Measurements from ENCODE around the gene SLC13A2. TPM values are rescaled to one million over a fixed set of nuclear protein-coding genes. Genes with fewer than 3 reads are reported as not detected.
A peak's percentile ranks its signal among the peaks of the same experiment; 100 is the strongest.
"Not testable (repeated sequence)": the region's sequence is repeated elsewhere in the genome, so short reads cannot be mapped to it uniquely, and the experiment has no call there.

SLC13A2 gene
- total RNA-seq, 8 experiments from 2014 or later, result 0.09 to 1.00 (median 0.40) TPM; not detected in 4

GRCh38 chr17:28514561-28515002 lies 41.1 kb downstream of the SLC13A2 start:
- peak in 3 of 8 experiments; percentile 82 to 89 (median 84) for ATAC-seq (replicated peaks in 6 of 8)
- Histone ChIP-seq H3K4me3 (no peak overlapping the region), H3K27ac (no peak overlapping the region), H3K4me1 (replicated peaks in 1 of 2) (no peaks in the 10 kb centered on the region)
- 10 to 80% (median 62%) methylated on average over 1 to 7 of the region's 16 CpGs; no CpG with 5 or more reads in 6 of the 10 experiments for WGBS, 10 experiments
- in situ Hi-C loops (cut with MboI; ENCODE audit: low pct_unique_long_range_greater_than_20kb in 2 of 9, low sequenced_read_pairs in 9 of 9, unreplicated experiment in 9 of 9), result no loop called here

- Histone ChIP-seq H3K4me1 (replicated peaks in 1 of 2) (no peaks in the 10 kb centered on the region), H3K4me3 (no peak overlapping the region), H3K27ac (no peak overlapping the region)
- in situ Hi-C loops (cut with MboI; ENCODE audit: low pct_unique_long_range_greater_than_20kb in 2 of 9, low sequenced_read_pairs in 9 of 9, unreplicated experiment in 9 of 9), result no loop called here
- ATAC-seq (replicated peaks in 6 of 8), result no peak
- WGBS, 10 experiments, result 70 to 100% (median 80%) methylated on average over 1 of the region's 1 CpG; no CpG with 5 or more reads in 6 of the 10 experiments
Observed at GRCh38 chr17:28515518-28515917, 42.1 kb downstream of the SLC13A2 start.

GRCh38 chr17:28518132-28518531 lies 44.7 kb downstream of the SLC13A2 start:
- Histone ChIP-seq H3K4me3 (no peak overlapping the region), H3K4me1 (replicated peaks in 1 of 2) (no peaks in the 10 kb centered on the region), H3K27ac (no peak overlapping the region)
- in situ Hi-C loops (cut with MboI; ENCODE audit: low pct_unique_long_range_greater_than_20kb in 2 of 9, low sequenced_read_pairs in 9 of 9, unreplicated experiment in 9 of 9), result no loop called here
- 40 to 100% (median 71%) methylated on average over 2 of the region's 6 CpGs; no CpG with 5 or more reads in 6 of the 10 experiments for WGBS, 10 experiments
- ATAC-seq (replicated peaks in 6 of 8), result no peak

GRCh38 chr17:28518578-28518977 lies 45.1 kb downstream of the SLC13A2 start:
- WGBS, 10 experiments, result 50 to 76% (median 67%) methylated on average over 1 to 6 of the region's 7 CpGs; no CpG with 5 or more reads in 3 of the 10 experiments
- H3K4me3 ChIP-seq, result no peak overlapping the region
- H3K4me1 ChIP-seq (replicated peaks in 1 of 2), result no peaks in the 10 kb centered on the region
- ATAC-seq (replicated peaks in 6 of 8), result no peak
- in situ Hi-C loops (cut with MboI; ENCODE audit: low pct_unique_long_range_greater_than_20kb in 2 of 9, low sequenced_read_pairs in 9 of 9, unreplicated experiment in 9 of 9), result no loop called here
- no peak overlapping the region for H3K27ac ChIP-seq

- in situ Hi-C loops (cut with MboI; ENCODE audit: low pct_unique_long_range_greater_than_20kb in 2 of 9, low sequenced_read_pairs in 9 of 9, unreplicated experiment in 9 of 9), result no loop called here
- Histone ChIP-seq H3K27ac (no peak overlapping the region), H3K4me1 (replicated peaks in 1 of 2) (no peaks in the 10 kb centered on the region), H3K4me3 (no peak overlapping the region)
- 46 to 100% (median 72%) methylated on average over 1 to 3 of the region's 5 CpGs; no CpG with 5 or more reads in 6 of the 10 experiments for WGBS, 10 experiments
- ATAC-seq (replicated peaks in 6 of 8), result no peak
Observed at GRCh38 chr17:28519236-28519635, 45.8 kb downstream of the SLC13A2 start.

GRCh38 chr17:28520687-28521086 lies 47.2 kb downstream of the SLC13A2 start:
- in situ Hi-C loops (cut with MboI; ENCODE audit: low pct_unique_long_range_greater_than_20kb in 2 of 9, low sequenced_read_pairs in 9 of 9, unreplicated experiment in 9 of 9), result no loop called here
- ATAC-seq (replicated peaks in 6 of 8), result no peak
- Histone ChIP-seq H3K4me3 (no peak overlapping the region), H3K27ac (no peak overlapping the region), H3K4me1 (replicated peaks in 1 of 2) (peaks cover 4 to 13% of the 10 kb centered on the region in 2 donors)
- 81 to 82% methylated on average over 5 to 6 of the region's 6 CpGs; no CpG with 5 or more reads in 8 of the 10 experiments for WGBS, 10 experiments

- in situ Hi-C loops (cut with MboI; ENCODE audit: low pct_unique_long_range_greater_than_20kb in 2 of 9, low sequenced_read_pairs in 9 of 9, unreplicated experiment in 9 of 9), result no loop called here
- ATAC-seq (replicated peaks in 6 of 8), result no peak
- 43 to 80% (median 52%) methylated on average over 1 to 3 of the region's 21 CpGs; no CpG with 5 or more reads in 6 of the 10 experiments for WGBS, 10 experiments
Observed at GRCh38 chr17:28521311-28522085, 48.1 kb downstream of the SLC13A2 start.

GRCh38 chr17:28522281-28522680 lies 48.8 kb downstream of the SLC13A2 start:
- H3K4me1 ChIP-seq (replicated peaks in 1 of 2), result peaks cover 9 to 19% of the 10 kb centered on the region in 2 donors

More at GRCh38 chr17:28521311-28522085, 48.1 kb downstream of the SLC13A2 start:
- Histone ChIP-seq H3K4me3 (no peak overlapping the region), H3K27ac (no peak overlapping the region), H3K4me1 (replicated peaks in 1 of 2) (peaks cover 8 to 18% of the 10 kb centered on the region in 2 donors)

GRCh38 chr17:28523186-28523585 lies 49.7 kb downstream of the SLC13A2 start:
- in situ Hi-C loops (cut with MboI; ENCODE audit: low pct_unique_long_range_greater_than_20kb in 2 of 9, low sequenced_read_pairs in 9 of 9, unreplicated experiment in 9 of 9), result no loop called here
- ATAC-seq (replicated peaks in 6 of 8), result no peak
- WGBS, 10 experiments, result 82% methylated on average over 3 of the region's 6 CpGs; no CpG with 5 or more reads in 9 of the 10 experiments

More at GRCh38 chr17:28522281-28522680, 48.8 kb downstream of the SLC13A2 start:
- 73 to 100% (median 89%) methylated on average over 2 to 4 of the region's 4 CpGs; no CpG with 5 or more reads in 3 of the 10 experiments for WGBS, 10 experiments
- ATAC-seq (replicated peaks in 6 of 8); in situ Hi-C loops (cut with MboI; ENCODE audit: low pct_unique_long_range_greater_than_20kb in 2 of 9, low sequenced_read_pairs in 9 of 9, unreplicated experiment in 9 of 9); H3K27ac ChIP-seq; H3K4me3 ChIP-seq: not testable (repeated sequence)

GRCh38 chr17:28523876-28524275 lies 50.4 kb downstream of the SLC13A2 start:
- no peak for ATAC-seq (replicated peaks in 6 of 8)
- H3K4me1 ChIP-seq (replicated peaks in 1 of 2), result peaks cover 16 to 26% of the 10 kb centered on the region in 2 donors
- H3K4me3 ChIP-seq, result no peak overlapping the region
- no peak overlapping the region for H3K27ac ChIP-seq
- in situ Hi-C loops (cut with MboI; ENCODE audit: low pct_unique_long_range_greater_than_20kb in 2 of 9, low sequenced_read_pairs in 9 of 9, unreplicated experiment in 9 of 9), result no loop called here
- 0 to 80% (median 72%) methylated on average over 1 to 4 of the region's 15 CpGs; no CpG with 5 or more reads in 5 of the 10 experiments for WGBS, 10 experiments

More at GRCh38 chr17:28523186-28523585, 49.7 kb downstream of the SLC13A2 start:
- Histone ChIP-seq H3K4me3 (no peak overlapping the region), H3K27ac (no peak overlapping the region), H3K4me1 (replicated peaks in 1 of 2) (peaks cover 10 to 19% of the 10 kb centered on the region in 2 donors)

GRCh38 chr17:28524476-28525424 lies 51.3 kb downstream of the SLC13A2 start:
- no peak overlapping the region for H3K4me3 ChIP-seq
- in situ Hi-C loops (cut with MboI; ENCODE audit: low pct_unique_long_range_greater_than_20kb in 2 of 9, low sequenced_read_pairs in 9 of 9, unreplicated experiment in 9 of 9), result no loop called here
- peak; percentile 71 to 98 (median 79) for ATAC-seq (replicated peaks in 6 of 8)
- WGBS, 10 experiments, result 77 to 100% (median 100%) methylated on average over 1 to 6 of the region's 25 CpGs; no CpG with 5 or more reads in 5 of the 10 experiments
- no peak overlapping the region for H3K27ac ChIP-seq
- peaks cover 16 to 26% of the 10 kb centered on the region in 2 donors for H3K4me1 ChIP-seq (replicated peaks in 1 of 2)

GRCh38 chr17:28526381-28526780 lies 52.9 kb downstream of the SLC13A2 start:
- in situ Hi-C loops (cut with MboI; ENCODE audit: low pct_unique_long_range_greater_than_20kb in 2 of 9, low sequenced_read_pairs in 9 of 9, unreplicated experiment in 9 of 9), result no loop called here
- H3K4me1 ChIP-seq (replicated peaks in 1 of 2), result peaks cover 16 to 26% of the 10 kb centered on the region in 2 donors
- H3K27ac ChIP-seq, result no peak overlapping the region
- 48 to 80% (median 70%) methylated on average over 1 to 4 of the region's 8 CpGs; no CpG with 5 or more reads in 4 of the 10 experiments for WGBS, 10 experiments
- H3K4me3 ChIP-seq, result no peak overlapping the region
- ATAC-seq (replicated peaks in 6 of 8), result peak in 6 of 8 experiments; percentile 36 to 78 (median 58)
